DMS53 treated with DMSO at 0.1 percent for 48 hours (cell line): ENCODE results near the gene ARHGEF2.
"Not testable (repeated sequence)": the region's sequence is repeated elsewhere in the genome, so short reads cannot be mapped to it uniquely, and the experiment has no call there.

ENCODE experiments used
- DNase-seq: peaks from one replicate; lab custom pipeline; 2025; ENCODE audit not compliant: unreplicated experiment; lab: John Stamatoyannopoulos, UW

The ARHGEF2 gene

DNA sequence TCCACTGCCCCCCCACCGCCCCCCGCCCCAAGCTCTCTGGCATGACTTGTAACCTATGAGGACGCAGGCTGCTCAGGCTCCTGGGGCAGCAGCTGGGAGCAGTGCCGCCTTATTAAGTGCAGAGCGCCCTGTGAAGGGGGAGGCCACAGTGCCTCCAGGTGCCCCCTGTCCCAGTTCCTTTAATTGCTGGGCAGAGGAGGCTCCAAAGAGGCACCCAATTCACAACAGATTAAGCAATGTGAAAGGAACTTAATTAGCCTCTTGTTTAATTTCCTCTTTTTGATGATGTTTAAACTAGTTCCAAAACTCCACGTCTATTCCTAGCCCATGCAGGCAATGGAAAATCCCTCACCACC, 33.9 kb downstream of the ARHGEF2 start:
- no peak for DNase-seq

DNA sequence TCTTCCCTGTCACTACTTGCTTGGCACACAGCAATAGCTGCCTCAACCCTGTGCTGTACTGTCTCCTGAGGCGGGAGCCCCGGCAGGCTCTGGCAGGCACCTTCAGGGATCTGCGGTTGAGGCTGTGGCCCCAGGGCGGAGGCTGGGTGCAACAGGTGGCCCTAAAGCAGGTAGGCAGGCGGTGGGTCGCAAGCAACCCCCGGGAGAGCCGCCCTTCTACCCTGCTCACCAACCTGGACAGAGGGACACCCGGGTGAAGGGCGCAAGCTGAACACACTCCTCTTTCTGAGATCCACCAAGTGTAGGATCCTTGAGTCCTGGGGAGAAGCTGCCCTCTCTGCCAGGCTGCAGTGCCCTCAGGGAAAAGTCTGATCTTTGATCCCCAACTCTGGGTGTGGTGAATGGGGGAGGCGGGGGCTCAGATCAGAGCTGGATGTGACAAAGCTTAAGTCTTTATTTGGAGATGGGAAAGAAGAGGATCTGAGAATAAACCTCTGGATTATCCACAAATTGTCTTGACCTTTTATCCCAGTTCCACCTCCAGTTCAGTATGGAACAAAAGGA, 35.7 kb downstream of the ARHGEF2 start:
- no peak for DNase-seq

- no peak for DNase-seq
Measured at GRCh38 chr1:155941845-155942531, 36.4 kb downstream of the ARHGEF2 start.

DNA sequence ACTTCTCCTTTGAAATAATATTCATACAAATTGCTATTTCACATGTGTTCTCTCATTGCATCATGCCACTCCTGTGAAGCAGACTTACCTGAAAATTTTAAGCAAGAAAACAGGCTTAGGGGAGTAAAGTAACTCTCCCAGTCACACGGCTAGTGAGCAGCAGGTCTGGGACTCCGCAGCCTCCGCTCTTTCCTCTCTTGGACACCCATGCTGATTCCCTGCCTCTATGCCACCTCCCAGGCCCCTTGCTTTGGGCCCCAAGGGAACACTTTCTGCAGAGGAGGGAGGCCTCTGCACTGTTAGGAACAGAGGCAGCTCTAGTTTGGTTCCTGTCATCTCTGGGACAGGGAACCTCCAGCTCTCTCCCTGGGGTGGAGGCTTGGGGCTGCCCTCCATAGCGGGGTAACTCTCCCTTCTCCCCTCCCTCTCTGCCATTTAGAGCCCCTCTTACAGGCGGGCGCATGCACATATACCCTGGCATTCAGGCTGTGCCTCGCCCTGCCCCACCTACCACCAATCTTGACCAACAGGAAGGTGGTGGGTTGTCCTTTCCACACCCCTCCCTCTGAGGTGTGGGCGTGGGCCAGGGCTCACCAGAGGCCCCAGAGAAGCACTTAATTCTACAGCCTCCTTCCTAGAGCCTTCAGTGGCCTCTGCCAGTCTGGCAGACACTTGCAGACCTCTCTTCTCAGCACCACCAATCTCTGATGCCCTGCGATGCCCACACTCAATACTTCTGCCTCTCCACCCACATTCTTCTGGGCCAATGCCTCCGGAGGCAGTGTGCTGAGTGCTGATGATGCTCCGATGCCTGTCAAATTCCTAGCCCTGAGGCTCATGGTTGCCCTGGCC, 37.1 kb downstream of the ARHGEF2 start, which contains the start of gene RXFP4:
Gene RXFP4 (plus strand): TSS at position 646 of the 852 bp plus-strand sequence. CDS start 72 bp downstream, at position 718.
- DNase-seq = no peak

- DNase-seq = peak; percentile 36
Measured at GRCh38 chr1:155940482-155940992, 37.8 kb downstream of the ARHGEF2 start.

DNA sequence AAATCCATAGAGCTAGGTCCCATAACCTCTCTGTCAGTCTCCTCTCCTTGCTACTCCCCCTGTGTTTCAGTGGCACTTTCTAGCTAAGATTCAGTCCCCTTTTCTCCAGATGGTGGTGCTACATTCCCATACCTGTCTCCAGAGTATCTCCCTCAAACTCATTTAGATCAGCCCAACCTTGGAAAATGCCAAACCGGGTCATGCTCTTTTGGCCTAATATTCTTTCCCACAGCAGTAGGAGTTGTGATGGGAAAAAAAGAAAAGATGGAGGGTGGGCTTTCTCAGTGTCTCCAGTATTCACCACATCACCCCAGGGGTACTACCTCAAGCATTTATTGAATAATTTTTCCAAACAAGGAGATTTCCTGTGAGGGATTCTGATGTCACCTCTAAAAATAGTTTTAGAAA, 40.1 kb downstream of the ARHGEF2 start:
- DNase-seq = peak; percentile 55

GRCh38 chr1:155934936-155935590, 43.3 kb downstream of the ARHGEF2 start:
- peak; percentile 75 for DNase-seq

GRCh38 chr1:155934097-155934935, 44.0 kb downstream of the ARHGEF2 start, which contains the start of gene KHDC4:
TSS of gene KHDC4 (minus strand) at chr1:155934413. CDS start at chr1:155934373, 40 bp downstream.
- peak; percentile 98 for DNase-seq

DNA sequence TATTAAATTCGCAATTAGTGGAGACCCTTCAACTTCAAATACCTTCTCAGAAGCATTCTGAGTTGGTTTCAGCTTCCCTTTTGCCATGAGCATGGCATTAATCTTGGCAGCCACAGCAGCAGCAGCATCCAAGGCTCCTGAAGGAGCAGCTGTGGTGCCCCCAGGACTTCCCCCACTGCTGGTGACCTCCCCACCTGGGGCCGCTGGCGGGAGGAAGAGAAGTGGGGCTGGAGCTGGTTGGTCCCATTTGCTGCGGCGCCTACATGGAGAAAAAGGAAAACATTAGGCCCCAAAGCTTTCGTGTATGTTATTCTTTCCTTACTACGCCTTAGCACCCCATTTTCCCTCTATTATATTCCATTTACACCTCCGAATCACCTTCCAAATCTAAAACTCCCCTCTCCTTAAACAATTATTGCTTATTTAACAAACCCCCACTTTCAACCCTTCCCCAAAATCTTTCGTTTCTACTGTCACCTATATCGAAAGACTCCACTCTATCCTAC, 44.7 kb downstream of the ARHGEF2 start:
- DNase-seq = no peak

DNA sequence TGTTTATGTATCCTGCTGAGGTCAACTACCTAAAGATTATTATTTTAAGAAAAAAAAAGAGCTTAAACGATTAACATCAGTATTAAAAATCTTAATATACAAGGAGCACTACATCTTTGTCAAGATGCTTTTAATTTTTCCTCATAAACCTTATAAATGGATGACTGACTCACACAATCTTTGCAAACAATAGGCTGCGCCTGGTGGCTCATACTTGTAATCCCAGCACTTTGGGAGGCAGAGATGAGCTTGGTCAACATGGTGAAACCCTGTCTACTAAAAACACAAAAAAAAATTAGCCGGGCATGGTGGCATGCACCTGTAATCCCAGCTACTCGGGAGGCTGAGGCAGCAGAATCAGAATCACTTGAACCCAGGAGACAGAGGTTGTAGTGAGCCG, 45.9 kb downstream of the ARHGEF2 start:
- DNase-seq = no peak

GRCh38 chr1:155932081-155932480, 46.3 kb downstream of the ARHGEF2 start:
- no peak for DNase-seq

GRCh38 chr1:155931332-155932038, 46.9 kb downstream of the ARHGEF2 start:
- DNase-seq = no peak

- DNase-seq = not testable (repeated sequence)
Measured at GRCh38 chr1:155930725-155931124, 47.6 kb downstream of the ARHGEF2 start.

DNA sequence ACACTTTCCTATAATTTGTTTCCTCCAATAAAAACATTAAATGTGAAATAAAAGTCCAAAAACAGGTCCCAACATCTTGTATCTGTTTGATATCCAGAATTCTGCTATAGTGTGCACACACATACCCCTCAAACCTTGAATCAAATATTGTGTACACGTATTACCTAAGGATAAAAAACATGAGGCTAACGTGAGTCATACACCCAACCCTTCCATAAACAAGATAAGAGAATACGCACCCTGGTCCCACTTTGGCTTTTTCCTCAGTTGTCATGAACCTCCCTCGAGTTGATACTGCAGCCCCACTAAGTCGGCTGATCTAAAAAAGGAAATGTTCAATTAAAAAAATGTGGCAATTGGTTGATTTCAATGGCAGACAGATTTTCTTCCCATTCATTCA, 49.3 kb downstream of the ARHGEF2 start:
- no peak for DNase-seq

- DNase-seq = no peak
Measured at GRCh38 chr1:155925506-155925905, 52.8 kb downstream of the ARHGEF2 start.

- DNase-seq = no peak
Measured at GRCh38 chr1:155920717-155921116, 57.6 kb downstream of the ARHGEF2 start.

GRCh38 chr1:155919801-155920200, 58.5 kb downstream of the ARHGEF2 start:
- no peak for DNase-seq

- DNase-seq = no peak
Measured at GRCh38 chr1:155918660-155919059, 59.7 kb downstream of the ARHGEF2 start.
